Occipital lobe (tissue), 2 donors: ENCODE data around the gene C4BPB. TPM values are rescaled to one million over a fixed set of nuclear protein-coding genes. Genes with fewer than 3 reads are reported as not detected.

Experiments used
- DNase-seq: peaks from one replicate; lab custom pipeline; 2025; lab: John Stamatoyannopoulos, UW
- total RNA-seq: library from RNA; depleted of rRNA; stranded (reverse); fragments of >200 nt; gene quantifications from one replicate; pipeline ENCODE4 v1.2.3, GENCODE V29; 2014

The C4BPB gene
- total RNA-seq, 1 donor from 2014 or later: not detected

DNA sequence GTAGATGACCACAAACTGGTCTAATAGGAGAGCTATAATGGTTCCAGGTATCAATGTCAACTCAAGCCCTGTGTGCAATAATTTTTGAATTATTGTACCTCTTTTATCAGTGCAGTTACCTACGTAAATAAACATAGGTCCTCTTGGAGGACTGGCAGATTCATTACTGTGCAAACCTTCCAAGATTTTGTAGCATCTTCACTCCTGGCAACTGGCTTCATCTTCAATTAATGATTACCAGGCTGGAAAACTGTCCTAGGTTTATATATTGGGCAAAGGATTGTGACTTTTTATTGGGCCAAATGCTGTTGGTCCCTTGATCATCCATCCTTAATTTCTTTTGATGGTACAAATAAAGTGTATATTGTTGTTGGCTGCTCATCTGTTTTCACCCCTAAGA lies 51.0 kb downstream of the C4BPB start:
- no peak for DNase-seq

DNA sequence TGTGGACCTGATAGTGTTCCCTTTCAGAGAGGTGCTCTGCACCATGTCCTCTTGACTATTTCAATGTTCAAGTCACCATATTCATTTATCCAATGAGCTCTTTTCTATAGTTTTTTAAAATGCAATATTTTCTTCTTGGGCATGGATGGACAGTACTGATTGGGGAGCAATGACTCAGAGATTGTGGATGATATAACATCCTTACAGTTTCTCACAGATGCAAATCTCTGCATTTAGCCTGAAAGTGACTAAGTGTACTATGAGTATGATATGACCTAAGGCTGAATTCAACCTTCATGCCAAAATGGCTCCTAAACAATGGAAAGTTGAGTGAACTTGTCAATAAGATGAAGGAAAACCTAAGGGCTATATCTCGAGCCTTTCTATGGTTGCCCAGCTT lies 51.9 kb downstream of the C4BPB start:
- DNase-seq: no peak

DNA sequence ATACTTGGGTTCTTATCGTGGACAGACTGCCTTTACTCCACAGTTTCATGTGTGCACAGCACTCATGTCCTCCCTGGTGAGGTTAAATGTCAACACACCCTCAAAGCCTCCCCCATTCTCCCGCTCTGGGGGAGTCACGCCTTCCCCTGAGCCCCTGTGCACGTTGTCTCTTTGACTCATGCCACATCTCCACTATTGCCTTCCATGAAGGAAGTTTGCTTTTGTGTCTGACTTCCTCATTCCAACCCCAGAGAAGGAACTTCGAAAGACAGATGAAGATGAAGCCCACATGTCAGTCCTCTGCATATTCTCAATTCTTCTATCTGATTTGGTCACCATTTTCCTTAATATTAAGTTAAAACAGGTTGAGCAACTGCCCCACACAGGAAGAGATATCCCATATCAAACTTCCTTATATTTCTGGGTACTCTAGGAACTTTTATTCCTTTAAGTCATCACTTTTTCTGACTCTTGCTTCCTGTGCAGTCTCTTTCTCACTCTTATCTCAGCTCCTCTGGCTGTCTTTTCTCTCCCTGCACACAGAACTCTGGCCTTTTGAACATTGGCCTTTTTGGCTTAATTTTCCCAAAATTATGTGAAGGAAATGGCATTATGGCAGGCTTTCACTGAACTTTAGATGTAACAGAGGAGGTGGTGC lies 56.9 kb downstream of the C4BPB start:
- no peak for DNase-seq

Other genes starting within 250 kb of the C4BPB start
- 0.47 TPM for gene IL20, start 223.2 kb upstream of the C4BPB start, total RNA-seq
- gene IL24, start 191.4 kb upstream of the C4BPB start, total RNA-seq: not detected
- 0.47 TPM for gene FCMR, start 166.9 kb upstream of the C4BPB start, total RNA-seq
- not detected for gene PIGR, start 142.4 kb upstream of the C4BPB start, total RNA-seq
- gene FCAMR, start 118.4 kb upstream of the C4BPB start, total RNA-seq: not detected
- gene C1orf116, start 56.1 kb upstream of the C4BPB start, total RNA-seq: not detected
- gene YOD1, start 37.7 kb upstream of the C4BPB start, total RNA-seq: 24.5 TPM
- 13.6 TPM for gene PFKFB2, start 35.6 kb upstream of the C4BPB start, total RNA-seq
- not detected for gene C4BPA, start 15.4 kb downstream of the C4BPB start, total RNA-seq
- 5.1 TPM for gene CD55, start 232.8 kb downstream of the C4BPB start, total RNA-seq